Naive thymus-derived CD4-positive, alpha-beta T cell (primary cell): ENCODE results near the gene ELAPOR2. TPM values are rescaled to one million over a fixed set of nuclear protein-coding genes. Genes with fewer than 3 reads are reported as not detected.

Source experiments
- ATAC-seq: fragments of 150-1000 bp; cut with Tn5 transposase; 2 replicates; pipeline ENCODE4 v1.10.0; 2021; ENCODE audit warnings: mild to moderate bottlenecking, moderate library complexity
- CTCF ChIA-PET: fragments of 350-600 bp; sonication (Branson Sonifier 250); formaldehyde crosslinking; loops from one replicate; lab custom pipeline; 2021; ENCODE audit warnings: antibody characterized with exemption; lab: Charles Lee
- POLR2A ChIA-PET: fragments of 350-600 bp; sonication (Branson Sonifier 250); formaldehyde crosslinking; loops from one replicate; lab custom pipeline; 2021; ENCODE audit warnings: antibody characterized with exemption, inconsistent platforms; lab: Charles Lee
- DNase-seq, 9 donors: peaks; one replicate each; pipeline versions ENCODE4 v3.0.0 to v3.0.0-alpha.2; 2020 to 2022; ENCODE audit warnings: mixed read lengths in 1 of 9
- H3K27ac ChIP-seq: one replicate; pipeline ENCODE4 v1.7.0; 2013; ENCODE audit warnings: mild to moderate bottlenecking, low read depth, low read length, moderate library complexity
- H3K27me3 ChIP-seq, 2 donors: one replicate each; pipeline ENCODE4 v1.7.0; 2013; ENCODE audit warnings: low read length in 2 of 2, mild to moderate bottlenecking in 2 of 2, moderate library complexity in 2 of 2; ENCODE audit not compliant: control insufficient read depth in 2 of 2, insufficient read depth in 2 of 2
- H3K36me3 ChIP-seq, 3 experiments: 1 replicate in 2 of 3; 2 replicates in 1 of 3; pipeline ENCODE4 v1.7.0; 2013; ENCODE audit warnings: low read length in 3 of 3, mild to moderate bottlenecking in 3 of 3, moderate library complexity in 1 of 3; ENCODE audit not compliant: insufficient read depth in 3 of 3, control insufficient read depth in 2 of 3
- H3K4me1 ChIP-seq, 2 donors: one replicate each; pipeline ENCODE4 v1.7.0; 2013; ENCODE audit warnings: low read length in 2 of 2, mild to moderate bottlenecking in 2 of 2, moderate library complexity in 1 of 2; ENCODE audit not compliant: control insufficient read depth in 2 of 2, insufficient read depth in 2 of 2
- H3K4me3 ChIP-seq: 2 replicates; pipeline ENCODE4 v1.7.0; 2013; ENCODE audit warnings: mild to moderate bottlenecking, low read length
- H3K9me3 ChIP-seq, 3 experiments: 1 replicate in 2 of 3; 2 replicates in 1 of 3; pipeline ENCODE4 v1.7.0; 2013; ENCODE audit warnings: low read length in 3 of 3; ENCODE audit not compliant: control insufficient read depth in 2 of 3
- H3K27ac Mint-ChIP-seq, 9 donors: one replicate each; pipeline ENCODE4 v1.8.0; 2020 to 2022; ENCODE audit warnings: mixed read lengths in 9 of 9, mild to moderate bottlenecking in 8 of 9, moderate library complexity in 5 of 9, inconsistent platforms in 2 of 9
- H3K27me3 Mint-ChIP-seq, 5 donors: one replicate each; pipeline ENCODE4 v1.8.0; 2021 to 2022; ENCODE audit warnings: mixed read lengths in 5 of 5, mild to moderate bottlenecking in 1 of 5
- H3K36me3 Mint-ChIP-seq, 5 donors: one replicate each; pipeline ENCODE4 v1.8.0; 2020 to 2022; ENCODE audit warnings: mixed read lengths in 5 of 5, mild to moderate bottlenecking in 3 of 5, inconsistent platforms in 1 of 5
- H3K4me1 Mint-ChIP-seq, 7 donors: one replicate each; pipeline ENCODE4 v1.8.0; 2020 to 2022; ENCODE audit warnings: mixed read lengths in 7 of 7, mild to moderate bottlenecking in 3 of 7, inconsistent platforms in 1 of 7
- H3K4me3 Mint-ChIP-seq, 10 donors: one replicate each; pipeline ENCODE4 v1.8.0; 2020 to 2022; ENCODE audit warnings: mild to moderate bottlenecking in 10 of 10, mixed read lengths in 10 of 10, moderate library complexity in 6 of 10, inconsistent platforms in 2 of 10
- H3K9me3 Mint-ChIP-seq, 11 donors: one replicate each; pipeline ENCODE4 v1.8.0; 2020 to 2022; ENCODE audit warnings: mixed read lengths in 11 of 11, mild to moderate bottlenecking in 4 of 11, inconsistent platforms in 1 of 11, moderate library complexity in 1 of 11
- intact Hi-C, 2 donors: fragments of 100-400 bp; cut with micrococcal nuclease; formaldehyde crosslinking; loops; one replicate each; pipeline ENCODE4 v1.15.1; 2023
- polyA plus RNA-seq, 2 donors: library from polyadenylated mRNA; unstranded; fragments of 300-500 nt; fragmentation: Illumina TruSeq; gene quantifications; one replicate each; pipeline ENCODE4 v1.2.3, GENCODE V29; 2021
- total RNA-seq, 6 experiments: library from RNA in 5 of 6; stranded (reverse) in 5 of 6; gene quantifications; 1 replicate in 5 of 6; 2 replicates in 1 of 6; pipeline ENCODE4 v1.2.3 and lab custom pipeline; 2021 to 2026

Gene ELAPOR2
- total and polyA plus RNA-seq, 7 experiments from 2014 or later: 1.3 to 11.0 (median 6.4) TPM

DNA sequence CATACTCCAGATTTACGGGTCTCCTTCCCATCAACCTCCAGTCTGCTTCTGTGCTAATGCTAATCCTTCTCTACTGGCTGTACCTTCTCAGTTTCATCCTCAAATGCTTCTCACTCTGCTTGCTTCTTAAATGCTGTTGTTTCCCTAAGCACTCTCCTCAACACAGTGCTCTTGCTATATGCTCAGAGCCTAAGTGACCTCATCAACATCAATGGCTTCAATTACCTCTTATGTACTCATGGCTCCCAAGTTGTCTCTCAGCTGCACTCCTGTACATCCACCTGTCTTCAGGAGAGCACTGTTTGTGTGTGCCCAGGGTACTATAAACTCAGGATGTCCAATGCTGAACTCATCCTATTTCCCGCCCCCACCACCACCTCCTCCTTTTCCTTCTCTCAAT, 22.5 kb downstream of the ELAPOR2 start:
- ChIA-PET CTCF (no interaction called here), POLR2A (interaction anchor here (0.6 to 1.7 kb wide), 2 partner anchors 58 to 90 kb away, joined by 3 read pairs; no protein-coding TSS in a partner anchor)
- no peaks in the 10 kb centered on the region for H3K36me3 ChIP-seq
- no peaks in the 10 kb centered on the region for H3K27me3 ChIP-seq
- no peaks in the 10 kb centered on the region for H3K9me3 ChIP-seq
- H3K27ac Mint-ChIP-seq: no peak overlapping the region
- H3K4me3 ChIP-seq: no peak overlapping the region
- peaks cover 0 to 17% (median 4%) of the 10 kb centered on the region in 5 donors for H3K27me3 Mint-ChIP-seq
- H3K4me3 Mint-ChIP-seq: peak overlapping the region in 1 of 10 donors; percentile 2
- no peak overlapping the region for H3K27ac ChIP-seq
- H3K4me1 ChIP-seq: no peaks in the 10 kb centered on the region
- H3K4me1 Mint-ChIP-seq: peaks cover 0 to 6% (median 0%) of the 10 kb centered on the region in 7 donors
- ATAC-seq (no peak), DNase-seq (no peak)
- no peaks in the 10 kb centered on the region for H3K36me3 Mint-ChIP-seq
- intact Hi-C loops: no loop called here
- peaks cover 0 to 19% (median 4%) of the 10 kb centered on the region in 11 donors for H3K9me3 Mint-ChIP-seq

DNA sequence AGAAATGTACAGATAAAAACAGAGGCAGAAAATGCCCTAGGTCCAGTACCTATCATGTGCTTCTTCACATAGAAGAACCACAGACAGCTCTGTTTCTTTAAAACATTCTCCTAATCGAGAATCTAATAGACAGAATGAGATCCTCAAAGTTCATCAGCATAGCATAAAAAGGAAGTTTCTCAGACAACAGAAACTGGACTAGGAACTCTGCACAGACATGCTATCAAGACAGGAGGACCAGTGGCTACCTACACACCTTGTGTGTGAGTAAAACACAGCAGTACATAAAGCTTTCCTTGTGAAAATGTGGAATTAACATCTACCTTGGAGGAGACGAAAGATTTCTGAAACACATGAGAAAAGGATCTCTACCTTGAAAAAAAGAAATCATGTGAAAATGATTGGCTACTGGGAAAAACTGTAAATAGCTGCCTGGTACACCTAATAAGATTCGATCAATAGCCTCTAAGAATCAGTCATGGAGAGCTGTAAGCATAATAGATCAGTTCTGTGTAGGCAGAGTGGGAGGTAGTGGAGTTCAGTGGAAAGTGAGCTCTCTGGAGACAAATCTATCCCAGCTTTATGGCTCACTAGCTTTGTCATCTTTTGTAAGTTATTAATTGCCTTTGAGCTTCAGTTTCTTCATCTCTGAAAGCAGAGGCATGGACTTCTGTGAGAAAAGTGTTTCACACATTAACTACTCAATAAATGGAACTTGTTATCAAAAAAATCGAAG, 26.7 kb downstream of the ELAPOR2 start:
- Histone ChIP-seq H3K9me3 (no peaks in the 10 kb centered on the region), H3K27me3 (no peaks in the 10 kb centered on the region), H3K27ac (no peak overlapping the region), H3K4me3 (no peak overlapping the region), H3K4me1 (no peaks in the 10 kb centered on the region), H3K36me3 (no peaks in the 10 kb centered on the region)
- Mint-ChIP-seq H3K4me3 (no peak overlapping the region), H3K27me3 (peaks cover 0 to 16% (median 4%) of the 10 kb centered on the region in 5 donors), H3K36me3 (peaks cover 0 to 5% (median 4%) of the 10 kb centered on the region in 5 donors), H3K4me1 (peaks cover 0 to 3% (median 0%) of the 10 kb centered on the region in 7 donors), H3K27ac (no peak overlapping the region), H3K9me3 (peaks cover 0 to 15% (median 0%) of the 10 kb centered on the region in 11 donors)
- intact Hi-C loops: no loop called here
- DNase-seq (no peak), ATAC-seq (no peak)
- POLR2A ChIA-PET: no interaction called here
- CTCF ChIA-PET: no interaction called here

- Histone ChIP-seq H3K4me1 (no peaks in the 10 kb centered on the region), H3K9me3 (no peaks in the 10 kb centered on the region), H3K4me3 (no peak overlapping the region), H3K36me3 (no peaks in the 10 kb centered on the region), H3K27me3 (no peaks in the 10 kb centered on the region), H3K27ac (no peak overlapping the region)
- H3K27ac Mint-ChIP-seq: no peak overlapping the region
- POLR2A ChIA-PET: no interaction called here
- no peak overlapping the region for H3K4me3 Mint-ChIP-seq
- intact Hi-C loops: no loop called here
- CTCF ChIA-PET: no interaction called here
- H3K36me3 Mint-ChIP-seq: peaks cover 0 to 5% (median 4%) of the 10 kb centered on the region in 5 donors
- no peak for DNase-seq
- H3K4me1 Mint-ChIP-seq: peaks cover 0 to 3% (median 0%) of the 10 kb centered on the region in 7 donors
- peaks cover 0 to 15% (median 0%) of the 10 kb centered on the region in 11 donors for H3K9me3 Mint-ChIP-seq
- H3K27me3 Mint-ChIP-seq: peaks cover 0 to 9% (median 4%) of the 10 kb centered on the region in 5 donors
- no peak for ATAC-seq
These were observed 30.4 kb downstream of the ELAPOR2 start for GRCh38 chr7:87029078-87029477.

DNA sequence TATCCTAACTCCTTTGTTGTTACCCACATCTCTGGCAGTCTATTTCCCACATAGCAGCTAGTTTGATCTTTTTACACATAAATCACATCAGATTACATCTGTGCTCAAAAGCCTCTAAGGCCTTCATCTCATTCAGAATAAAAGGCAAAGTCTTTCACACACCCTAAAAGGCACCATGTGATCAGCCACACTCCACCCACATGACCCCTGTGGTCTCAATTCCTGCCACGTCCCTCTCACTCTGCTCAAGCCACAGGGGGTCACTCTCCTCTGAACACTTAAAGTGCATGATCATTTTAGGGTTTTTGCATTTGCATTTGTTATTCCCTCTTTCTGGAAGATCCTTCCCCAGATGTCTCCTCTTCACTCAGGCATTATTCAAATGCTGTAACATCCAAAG, 30.8 kb downstream of the ELAPOR2 start:
- Mint-ChIP-seq H3K4me1 (peaks cover 0 to 3% (median 0%) of the 10 kb centered on the region in 7 donors), H3K9me3 (peaks cover 0 to 15% (median 0%) of the 10 kb centered on the region in 11 donors), H3K4me3 (no peak overlapping the region), H3K27me3 (peaks cover 0 to 9% (median 4%) of the 10 kb centered on the region in 5 donors), H3K27ac (no peak overlapping the region), H3K36me3 (peaks cover 0 to 5% (median 4%) of the 10 kb centered on the region in 5 donors)
- POLR2A ChIA-PET: no interaction called here
- Histone ChIP-seq H3K36me3 (no peaks in the 10 kb centered on the region), H3K27me3 (no peaks in the 10 kb centered on the region), H3K9me3 (no peaks in the 10 kb centered on the region), H3K27ac (no peak overlapping the region), H3K4me3 (no peak overlapping the region), H3K4me1 (no peaks in the 10 kb centered on the region)
- DNase-seq (peak in 2 of 9 donors; percentile 6 to 11), ATAC-seq (peak; percentile 55)
- intact Hi-C loops: no loop called here
- CTCF ChIA-PET: no interaction called here

GRCh38 chr7:87027900-87028299, 31.6 kb downstream of the ELAPOR2 start:
- intact Hi-C loops: no loop called here
- H3K27me3 ChIP-seq: no peaks in the 10 kb centered on the region
- Mint-ChIP-seq H3K36me3 (peaks cover 0 to 5% (median 4%) of the 10 kb centered on the region in 5 donors), H3K27ac (no peak overlapping the region), H3K4me3 (no peak overlapping the region), H3K4me1 (peaks cover 0 to 3% (median 0%) of the 10 kb centered on the region in 7 donors), H3K27me3 (peaks cover 0 to 9% (median 4%) of the 10 kb centered on the region in 5 donors), H3K9me3 (peaks cover 0 to 15% (median 0%) of the 10 kb centered on the region in 11 donors)
- no peak overlapping the region for H3K27ac ChIP-seq
- CTCF ChIA-PET: no interaction called here
- no peaks in the 10 kb centered on the region for H3K9me3 ChIP-seq
- no peaks in the 10 kb centered on the region for H3K36me3 ChIP-seq
- no peak overlapping the region for H3K4me3 ChIP-seq
- no peaks in the 10 kb centered on the region for H3K4me1 ChIP-seq
- POLR2A ChIA-PET: no interaction called here
- ATAC-seq: no peak
- no peak for DNase-seq

GRCh38 chr7:87021285-87021684, 38.2 kb downstream of the ELAPOR2 start:
- POLR2A ChIA-PET: no interaction called here

More at GRCh38 chr7:87021285-87021684, 38.2 kb downstream of the ELAPOR2 start:
- no peaks in the 10 kb centered on the region for H3K36me3 ChIP-seq
- H3K27ac ChIP-seq: no peak overlapping the region
- H3K4me3 Mint-ChIP-seq: no peak overlapping the region
- H3K9me3 Mint-ChIP-seq: peaks cover 0 to 2% (median 0%) of the 10 kb centered on the region in 11 donors
- ATAC-seq (no peak), DNase-seq (no peak)
- H3K27me3 ChIP-seq: peaks cover 0 to 3% of the 10 kb centered on the region in 2 donors
- no peaks in the 10 kb centered on the region for H3K9me3 ChIP-seq
- no peaks in the 10 kb centered on the region for H3K4me1 ChIP-seq
- intact Hi-C loops: no loop called here
- H3K36me3 Mint-ChIP-seq: no peaks in the 10 kb centered on the region
- CTCF ChIA-PET: no interaction called here
- no peak overlapping the region for H3K4me3 ChIP-seq
- H3K27ac Mint-ChIP-seq: no peak overlapping the region
- H3K27me3 Mint-ChIP-seq: no peaks in the 10 kb centered on the region
- peaks cover 0 to under 1% (median 0%) of the 10 kb centered on the region in 7 donors for H3K4me1 Mint-ChIP-seq
